ENCODE data around the gene BEST1.

The BEST1 gene

GRCh38 chr11:62011881-62012280 is 61.7 kb downstream of the BEST1 start:
- no peak for TF ChIP-seq GATA2 (IDR thresholded peaks at IDR 0.05; ENCODE audit: low read depth, low read length)
- TF ChIP-seq GATA3 (IDR thresholded peaks at IDR 0.05; ENCODE audit: low read depth, low read length): no peak

- TF ChIP-seq GATA3 (IDR thresholded peaks at IDR 0.05; ENCODE audit: low read depth, low read length) (no peak), GATA2 (IDR thresholded peaks at IDR 0.05; ENCODE audit: low read depth, low read length) (no peak)
These were observed 62.3 kb downstream of the BEST1 start for GRCh38 chr11:62012451-62012831.

- TF ChIP-seq GATA3 (IDR thresholded peaks at IDR 0.05; ENCODE audit: low read depth, low read length) (no peak), GATA2 (IDR thresholded peaks at IDR 0.05; ENCODE audit: low read depth, low read length) (no peak)
These were observed 62.8 kb downstream of the BEST1 start for GRCh38 chr11:62012832-62013461.

Data from SH-SY5Y (cell line).